Activated CD8-positive, alpha-beta memory T cell treated with anti-CD3 and anti-CD28 coated beads for 4 hours (primary cell): ENCODE measurements around the gene SCMH1.

Experiments
- DNase-seq, 2 donors: peaks; one replicate each; pipeline ENCODE4 v3.0.0-alpha.2; 2020; ENCODE audit warnings: low read depth in 2 of 2

SCMH1 gene

GRCh38 chr1:41097105-41097504 is 145.0 kb downstream of the SCMH1 start:
- no peak for DNase-seq

GRCh38 chr1:41093826-41094225 is 148.3 kb downstream of the SCMH1 start:
- DNase-seq: no peak

DNA sequence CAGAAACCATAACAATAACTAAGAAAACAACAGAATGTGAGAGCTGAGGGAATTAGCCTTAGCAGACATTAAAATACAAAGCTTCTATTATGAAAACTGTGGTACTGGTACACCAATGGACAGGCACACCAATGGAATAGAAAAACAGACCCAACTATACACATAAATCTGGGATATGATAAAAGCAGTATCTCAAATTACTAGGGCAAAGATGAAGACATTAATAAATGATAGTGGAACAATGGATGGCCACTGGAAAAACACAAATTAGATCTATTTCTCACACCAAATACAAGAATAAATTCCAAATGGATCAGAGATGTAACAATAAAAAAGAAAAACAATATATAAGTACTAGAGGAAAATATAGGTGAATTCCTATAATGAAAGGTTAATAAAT is 155.2 kb downstream of the SCMH1 start:
- DNase-seq: no peak

- no peak for DNase-seq
Observed at GRCh38 chr1:41078616-41079015, 163.5 kb downstream of the SCMH1 start.

DNA sequence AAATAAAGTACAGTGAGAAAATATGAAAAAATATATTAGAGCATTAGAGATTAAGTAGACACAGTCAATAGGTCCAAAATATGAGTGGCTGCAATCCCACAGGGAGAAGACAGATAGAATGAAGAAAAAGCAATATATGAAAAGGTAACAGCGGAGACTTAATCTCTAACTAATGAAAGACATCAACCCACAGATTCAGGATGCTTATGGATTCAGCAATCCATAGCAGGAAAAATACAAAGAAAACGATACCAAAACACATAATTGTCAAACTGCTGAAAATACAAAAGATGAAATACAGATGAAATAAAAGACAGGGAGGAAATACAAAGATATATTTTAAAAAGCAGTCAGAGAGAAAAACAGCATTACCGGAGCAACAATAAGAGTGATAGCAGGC is 163.9 kb downstream of the SCMH1 start:
- DNase-seq: no peak

DNA sequence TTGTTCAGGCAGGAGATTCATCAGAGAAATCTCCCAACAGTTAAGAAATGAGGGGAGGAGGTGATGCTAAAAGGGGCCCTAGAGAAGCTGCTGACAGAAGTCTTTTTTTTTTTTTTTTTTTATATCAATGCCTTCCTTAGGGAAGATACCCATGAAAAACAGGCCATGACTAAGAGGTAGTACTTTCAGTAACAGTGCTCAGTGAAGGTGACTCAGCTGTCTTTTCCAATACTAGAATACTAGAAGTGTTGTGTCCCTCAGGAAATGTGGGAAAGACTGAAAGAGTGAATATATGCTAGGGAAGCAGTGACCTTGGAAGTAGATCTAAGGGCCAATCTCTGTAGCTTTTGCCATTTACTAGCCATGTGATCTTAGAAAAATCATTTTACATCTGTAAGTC is 168.1 kb downstream of the SCMH1 start:
- no peak for DNase-seq

- no peak for DNase-seq
Observed at GRCh38 chr1:41072051-41072450, 170.1 kb downstream of the SCMH1 start.

DNA sequence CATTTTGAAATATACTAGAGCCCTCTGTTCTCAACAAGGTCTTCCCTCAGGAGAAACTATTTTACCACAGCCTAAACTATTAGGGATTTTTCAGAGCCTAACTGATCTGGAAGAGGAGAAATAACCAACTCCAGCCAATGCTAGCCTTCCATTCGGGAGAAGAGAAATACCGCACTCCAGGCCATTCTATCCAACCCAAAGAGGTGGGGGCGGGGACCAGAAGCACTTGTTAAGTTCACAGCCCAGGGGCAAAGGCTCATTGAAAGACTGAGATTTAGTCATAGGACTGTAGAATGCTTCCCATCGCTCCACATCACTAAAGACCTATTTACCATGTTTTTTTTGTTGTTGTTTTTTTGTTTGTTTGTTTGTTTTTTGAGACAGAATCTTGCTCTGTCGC is 185.2 kb downstream of the SCMH1 start:
- no peak for DNase-seq

- DNase-seq: no peak
Observed at GRCh38 chr1:41053316-41053715, 188.8 kb downstream of the SCMH1 start.

GRCh38 chr1:41051022-41051421 is 191.1 kb downstream of the SCMH1 start:
- no peak for DNase-seq

DNA sequence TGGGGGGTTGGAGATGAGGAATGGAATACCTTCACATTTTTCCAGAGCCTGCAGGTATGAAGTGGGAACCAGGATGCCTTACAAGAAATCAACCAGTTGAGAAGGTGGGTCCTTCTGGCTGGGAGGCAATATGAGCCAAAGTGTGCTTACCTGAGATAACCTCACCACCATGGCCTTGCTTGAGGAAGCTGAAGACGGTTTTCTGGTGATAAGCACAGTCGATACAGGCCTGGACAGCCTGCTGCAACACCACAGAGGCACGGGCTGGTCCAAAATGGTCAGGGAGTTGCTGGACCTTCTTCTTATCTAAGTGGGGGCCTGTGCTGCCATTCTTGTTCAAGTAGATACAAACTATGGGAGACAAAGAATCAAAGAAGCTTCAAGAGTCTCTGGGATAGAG is 193.6 kb downstream of the SCMH1 start:
- DNase-seq: no peak

- DNase-seq: no peak
Observed at GRCh38 chr1:41046347-41046775, 195.7 kb downstream of the SCMH1 start.

- no peak for DNase-seq
Observed at GRCh38 chr1:41045740-41046139, 196.4 kb downstream of the SCMH1 start.

DNA sequence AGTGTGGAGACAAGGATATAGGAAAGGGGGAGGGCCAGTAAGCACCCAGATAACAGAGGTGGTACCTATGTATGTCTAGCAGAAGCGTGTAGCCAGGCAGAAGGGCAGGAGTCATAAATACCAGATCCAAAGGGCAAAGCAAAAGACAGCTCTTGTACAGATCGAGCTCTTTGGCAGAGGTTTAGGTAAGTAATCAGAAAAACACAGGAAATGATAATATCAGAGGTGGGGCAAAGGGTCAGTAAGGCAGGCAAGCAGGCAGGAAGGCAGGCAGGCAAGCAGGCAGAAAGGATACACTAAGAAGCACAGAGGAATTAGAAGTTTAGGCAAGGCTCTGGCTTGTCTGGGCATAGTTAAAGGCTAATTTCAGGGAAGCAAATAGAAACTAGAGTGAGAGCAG is 197.9 kb downstream of the SCMH1 start:
- DNase-seq: no peak

GRCh38 chr1:41041614-41042270 is 200.4 kb downstream of the SCMH1 start:
- DNase-seq: no peak

- DNase-seq: no peak
Observed at GRCh38 chr1:41038110-41038509, 204.0 kb downstream of the SCMH1 start.

- DNase-seq: no peak
Observed at GRCh38 chr1:41037116-41037903, 204.8 kb downstream of the SCMH1 start.

- no peak for DNase-seq
Observed at GRCh38 chr1:41033272-41033671, 208.8 kb downstream of the SCMH1 start.

- DNase-seq: no peak
Observed at GRCh38 chr1:41032147-41032546, 210.0 kb downstream of the SCMH1 start.

GRCh38 chr1:41030872-41031616 is 211.1 kb downstream of the SCMH1 start:
- DNase-seq: no peak

DNA sequence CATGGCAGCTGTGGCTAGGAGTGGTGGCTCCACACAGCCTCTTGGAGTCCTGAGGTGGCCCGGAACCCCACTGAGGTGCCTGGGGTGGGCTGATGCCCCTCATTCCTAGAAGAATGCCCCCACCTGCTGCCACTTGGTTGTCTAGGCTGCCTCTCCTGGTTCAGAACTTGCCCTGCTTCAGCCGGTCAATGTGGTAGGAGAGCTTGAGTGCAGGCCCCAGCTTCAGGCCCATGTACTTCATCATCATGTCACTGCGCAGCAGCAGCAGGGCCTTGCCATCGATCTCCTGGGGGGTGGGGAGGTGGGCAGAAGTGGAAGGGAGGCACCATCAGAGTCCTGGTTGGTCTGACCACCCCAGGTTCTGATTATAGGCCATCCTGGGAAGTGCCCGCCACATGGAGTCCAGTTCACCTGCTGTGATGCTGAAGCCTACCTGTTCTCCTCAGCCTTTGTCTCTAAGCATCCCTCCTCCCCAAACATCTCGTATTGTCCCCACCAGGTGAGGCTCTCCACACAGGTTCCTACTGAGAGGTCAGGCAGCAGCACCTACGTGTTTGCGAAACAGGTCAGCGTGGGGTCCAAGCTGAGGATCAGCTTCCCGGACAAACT is 214.0 kb downstream of the SCMH1 start:
- no peak for DNase-seq
